HTERT RPE-1 (cell line): ENCODE data around the gene UPK3BL2.
"Not testable (repeated sequence)": the region's sequence is repeated elsewhere in the genome, so short reads cannot be mapped to it uniquely, and the experiment has no call there.

Source experiments
- in situ Hi-C: fragments of 300-500 bp; cut with MboI; formaldehyde crosslinking; loops from 4 replicates; pipeline ENCODE4 v1.14.3; 2020; ENCODE audit warnings: low sequenced_read_pairs

The UPK3BL2 gene

DNA sequence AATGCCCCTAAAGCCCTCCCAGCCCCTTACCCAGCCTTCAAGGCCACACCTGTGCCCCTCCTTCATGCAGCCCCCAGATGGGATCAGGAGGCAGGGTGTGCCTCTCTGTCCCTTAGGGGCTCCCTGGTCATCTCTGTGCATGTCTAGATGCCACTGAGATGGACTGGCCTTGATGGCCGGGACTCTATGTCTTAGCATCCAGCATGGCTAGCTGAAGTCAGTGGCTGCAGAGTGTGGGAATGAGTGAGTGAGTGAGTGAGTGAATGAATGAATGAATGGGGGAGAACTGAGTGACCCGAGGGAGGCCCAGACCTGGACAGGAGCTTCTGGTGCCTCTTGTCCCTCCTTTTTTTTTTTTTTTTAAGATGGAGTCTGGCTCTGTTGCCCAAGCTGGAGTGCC lies 11.4 kb downstream of the UPK3BL2 start:
- in situ Hi-C loops = not testable (repeated sequence)

DNA sequence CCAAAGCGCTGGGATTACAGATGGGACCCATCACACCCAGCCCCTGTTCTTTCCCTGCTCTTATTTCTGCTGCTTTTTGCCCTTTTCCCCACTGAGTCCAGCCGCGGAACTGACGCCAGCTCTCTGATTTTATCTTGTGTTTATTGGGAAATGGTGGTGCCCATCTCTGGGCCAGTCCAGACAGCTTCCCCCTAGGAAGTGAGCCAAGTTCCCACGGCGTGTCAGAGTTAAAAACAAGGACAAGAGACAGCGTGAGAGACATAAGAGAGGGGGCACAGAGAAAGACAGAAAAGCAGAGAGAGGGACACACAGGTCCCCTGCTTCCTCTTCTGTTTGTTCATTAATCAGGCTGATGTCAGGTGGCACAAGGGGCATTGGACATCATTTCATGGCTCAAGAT lies 11.9 kb downstream of the UPK3BL2 start:
- in situ Hi-C loops = not testable (repeated sequence)

DNA sequence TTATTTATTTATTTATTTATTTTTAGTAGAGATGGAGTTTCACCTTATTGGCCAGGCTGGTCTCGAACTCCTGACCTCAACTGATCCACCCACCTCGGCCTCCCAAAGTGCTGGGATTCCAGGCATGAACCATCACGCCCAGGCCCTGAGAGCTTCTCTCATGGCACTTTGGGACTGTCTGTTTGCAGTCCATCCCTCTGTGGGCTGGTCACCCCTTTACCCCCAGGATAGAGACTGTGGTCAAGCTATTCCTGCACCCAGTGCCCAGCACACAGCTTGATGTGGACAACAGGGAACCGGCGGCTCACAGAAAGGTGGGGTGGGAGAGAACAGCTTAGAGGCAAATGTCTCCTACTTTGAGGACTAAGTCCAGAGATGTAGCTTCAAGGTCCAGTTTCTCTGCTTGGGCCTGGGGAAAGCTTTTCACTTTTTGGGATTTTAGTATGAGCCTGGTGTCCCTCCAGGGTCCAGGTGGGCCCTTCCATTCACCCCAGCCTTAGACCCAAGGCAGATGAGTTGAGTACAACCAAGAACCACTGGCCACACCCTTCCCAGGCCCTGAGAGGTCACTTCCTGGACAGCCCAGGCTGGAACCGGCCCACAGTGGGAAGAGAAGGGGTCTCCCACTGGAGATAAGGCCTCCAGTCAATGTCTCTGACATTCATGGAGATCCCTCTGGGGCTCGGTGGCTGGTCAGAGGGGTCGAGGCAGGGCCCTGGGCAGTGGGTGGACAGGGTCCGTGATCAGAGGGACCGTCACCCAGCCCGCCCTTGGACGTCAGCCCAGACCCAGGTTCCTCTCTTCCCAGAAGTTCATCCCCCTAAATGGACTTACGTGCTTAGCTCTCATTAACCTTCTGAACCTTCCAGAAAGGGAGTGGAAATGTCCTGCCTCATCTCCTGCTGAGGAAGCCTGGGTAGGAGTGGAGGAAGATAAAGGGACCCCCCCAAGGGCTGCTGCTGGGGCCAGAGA lies 15.4 kb downstream of the UPK3BL2 start:
- in situ Hi-C loops = not testable (repeated sequence)

DNA sequence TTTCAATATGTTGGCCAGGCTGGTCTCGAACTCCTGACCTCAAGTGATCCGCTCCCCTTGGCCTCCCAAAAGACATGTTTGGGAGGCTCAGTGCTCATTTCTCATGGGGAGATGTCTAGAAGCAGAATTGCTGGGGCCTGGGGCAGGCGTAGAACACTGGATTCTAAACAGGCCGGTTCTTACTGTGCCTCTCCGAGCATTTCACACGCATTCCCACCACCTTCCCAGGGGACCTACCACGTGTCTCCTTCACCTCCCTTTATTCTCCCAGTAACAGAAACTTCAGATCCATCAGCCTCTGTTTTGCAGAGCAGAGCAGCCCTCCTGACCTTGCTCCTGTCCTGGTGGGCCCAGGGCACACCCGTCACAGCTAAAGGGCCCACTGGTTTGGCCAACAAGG lies 16.3 kb downstream of the UPK3BL2 start:
- in situ Hi-C loops = not testable (repeated sequence)

DNA sequence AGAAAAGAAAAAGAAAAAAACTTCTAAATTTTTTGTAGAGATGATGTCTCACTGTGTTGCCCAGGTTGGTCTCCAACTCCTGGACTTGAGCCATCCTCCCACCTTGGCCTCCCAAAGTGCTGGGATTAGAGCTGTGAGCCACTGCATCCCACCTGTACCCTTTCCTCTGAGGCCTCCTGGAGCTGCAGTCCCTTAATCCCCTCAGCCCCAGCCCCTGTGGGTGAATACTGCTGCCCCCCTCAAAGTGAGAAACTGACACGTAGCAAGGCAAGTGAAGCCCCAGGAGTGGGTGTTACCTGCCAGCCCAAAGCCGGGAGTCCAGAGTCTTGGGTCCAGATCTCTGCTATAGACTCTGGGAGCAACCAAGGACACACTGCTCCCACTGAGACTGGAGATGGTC lies 18.7 kb downstream of the UPK3BL2 start:
- in situ Hi-C loops = not testable (repeated sequence)

DNA sequence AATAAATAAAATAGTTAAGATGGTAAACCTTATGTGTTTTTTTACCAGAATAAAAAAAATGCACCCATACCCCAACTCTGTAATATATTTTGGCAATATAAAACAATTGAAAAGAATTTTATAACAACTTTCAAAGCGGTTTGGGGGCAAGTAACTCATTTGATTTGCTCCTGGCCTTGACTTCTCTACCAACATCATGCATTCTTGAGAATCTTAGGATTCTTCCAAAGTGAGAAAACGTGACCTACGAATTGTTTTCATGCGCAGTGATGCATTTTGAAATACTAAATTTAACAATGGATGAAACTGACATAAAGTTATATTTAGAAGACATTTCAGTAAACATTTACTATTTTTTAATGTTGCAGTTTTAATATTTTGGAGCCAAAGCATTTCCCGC lies 22.7 kb downstream of the UPK3BL2 start:
- in situ Hi-C loops = not testable (repeated sequence)

DNA sequence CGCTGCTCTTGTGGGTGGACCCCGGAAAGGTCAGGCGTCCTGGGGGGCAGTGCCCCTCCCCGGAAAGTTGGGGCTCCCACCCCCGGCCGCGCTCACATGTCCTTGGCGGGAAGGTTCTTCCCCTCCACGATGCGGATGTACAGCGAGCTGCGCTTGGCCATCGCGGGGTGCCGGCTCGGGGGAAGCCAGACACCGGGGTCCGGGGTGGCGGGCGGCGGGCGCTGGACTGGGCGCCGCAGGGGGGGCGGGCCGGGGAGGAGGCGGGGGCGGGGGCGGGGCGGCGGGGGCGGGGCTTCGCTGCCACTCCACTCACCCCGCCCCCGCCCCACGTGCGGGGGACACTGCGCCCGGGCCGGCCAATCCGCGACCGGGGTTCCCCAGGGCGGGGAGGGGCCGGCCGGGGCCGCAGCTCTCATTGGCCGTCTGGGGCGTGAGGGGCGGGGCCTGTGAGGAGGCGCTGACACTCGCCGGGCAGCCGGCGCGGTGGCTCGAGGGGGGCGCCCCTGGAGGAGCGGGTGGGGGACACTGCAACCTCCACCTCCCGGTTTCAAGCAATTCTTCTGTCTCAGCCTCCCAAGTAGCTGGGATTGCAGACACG lies 25.8 kb downstream of the UPK3BL2 start, which contains the start of gene RASA4B:
Gene RASA4B (minus strand): TSS at position 228 of the 598 bp plus-strand sequence. CDS start 67 bp downstream, at position 161.
- in situ Hi-C loops = not testable (repeated sequence)

DNA sequence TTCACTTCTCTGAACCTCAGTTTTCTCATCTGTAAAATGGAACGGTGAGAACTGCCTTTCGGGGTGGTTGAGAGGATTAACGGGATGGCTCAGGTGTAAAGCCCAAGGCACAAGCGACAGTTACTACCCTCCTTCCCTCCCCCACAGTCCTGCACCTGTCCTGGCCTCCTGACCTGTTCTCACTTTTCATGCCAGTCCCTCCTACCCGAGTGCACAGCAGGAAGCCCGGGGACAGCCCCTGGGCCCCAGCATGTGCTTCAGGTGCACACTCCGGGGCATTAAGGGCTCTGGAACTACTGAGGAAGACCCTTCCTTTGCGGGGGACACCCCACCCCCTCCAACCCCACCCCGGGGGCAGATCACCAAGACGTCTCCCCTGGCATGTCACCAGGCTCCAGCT lies 26.5 kb downstream of the UPK3BL2 start:
- in situ Hi-C loops = not testable (repeated sequence)

DNA sequence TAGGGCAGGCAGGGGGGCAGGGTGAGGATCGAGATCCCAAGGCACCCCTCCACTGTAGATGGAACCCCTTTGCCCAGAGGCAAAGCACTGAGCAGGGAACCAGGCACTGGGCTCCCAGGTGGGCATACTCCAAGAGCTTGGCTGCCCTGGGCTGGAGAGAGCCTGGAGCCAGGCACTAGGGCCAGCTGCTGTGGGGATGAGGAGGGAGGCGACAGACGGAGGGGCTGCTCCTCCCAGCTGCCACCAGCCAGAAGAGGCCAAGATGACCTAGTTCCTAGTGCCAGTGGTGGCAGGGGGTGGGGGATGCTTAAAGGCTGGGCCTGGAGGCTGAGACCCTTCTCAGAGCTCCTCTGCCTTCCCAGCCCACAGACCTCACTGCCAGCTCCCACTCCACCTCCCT lies 27.6 kb downstream of the UPK3BL2 start:
- in situ Hi-C loops = not testable (repeated sequence)

DNA sequence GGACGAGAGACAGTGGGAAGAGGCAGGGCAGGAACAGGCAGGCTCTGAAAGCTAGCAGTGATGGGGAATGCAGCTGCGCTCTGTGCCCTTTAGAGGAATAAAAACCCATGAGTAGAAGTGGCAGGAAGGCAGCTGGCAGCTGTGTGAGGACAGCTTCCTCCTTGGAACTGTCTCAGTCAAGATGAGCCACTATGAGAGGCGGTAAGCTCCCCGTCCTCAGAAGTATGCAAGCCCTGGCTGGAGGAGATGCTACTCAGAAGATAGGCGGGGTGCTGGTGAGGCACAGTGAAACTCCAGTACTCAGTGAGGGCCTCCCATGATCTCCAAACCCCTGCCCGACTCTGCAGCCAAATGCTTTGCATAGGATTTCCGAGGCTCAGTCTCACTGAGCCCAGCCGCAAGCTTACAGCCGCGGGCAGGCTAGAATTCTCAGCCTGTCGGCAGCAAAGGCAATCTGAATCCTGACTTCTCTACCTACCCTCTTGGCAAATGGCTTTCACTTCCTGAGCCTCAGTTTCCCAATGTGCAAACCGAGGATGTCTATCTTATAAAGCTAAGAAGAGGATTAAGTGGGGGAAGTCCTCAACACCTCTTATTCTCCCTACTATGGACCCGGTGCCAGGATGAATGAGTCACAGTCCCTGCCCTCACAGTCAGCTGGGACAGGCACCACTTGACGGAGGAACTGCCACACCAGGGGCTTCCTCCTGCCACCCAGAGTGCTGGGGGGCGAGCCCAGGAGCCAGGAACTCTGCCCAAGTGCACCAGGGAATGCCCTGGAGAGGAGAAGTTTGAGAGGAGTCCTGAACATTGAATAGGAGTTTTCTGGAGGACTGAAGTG lies 28.4 kb downstream of the UPK3BL2 start:
- in situ Hi-C loops = not testable (repeated sequence)

DNA sequence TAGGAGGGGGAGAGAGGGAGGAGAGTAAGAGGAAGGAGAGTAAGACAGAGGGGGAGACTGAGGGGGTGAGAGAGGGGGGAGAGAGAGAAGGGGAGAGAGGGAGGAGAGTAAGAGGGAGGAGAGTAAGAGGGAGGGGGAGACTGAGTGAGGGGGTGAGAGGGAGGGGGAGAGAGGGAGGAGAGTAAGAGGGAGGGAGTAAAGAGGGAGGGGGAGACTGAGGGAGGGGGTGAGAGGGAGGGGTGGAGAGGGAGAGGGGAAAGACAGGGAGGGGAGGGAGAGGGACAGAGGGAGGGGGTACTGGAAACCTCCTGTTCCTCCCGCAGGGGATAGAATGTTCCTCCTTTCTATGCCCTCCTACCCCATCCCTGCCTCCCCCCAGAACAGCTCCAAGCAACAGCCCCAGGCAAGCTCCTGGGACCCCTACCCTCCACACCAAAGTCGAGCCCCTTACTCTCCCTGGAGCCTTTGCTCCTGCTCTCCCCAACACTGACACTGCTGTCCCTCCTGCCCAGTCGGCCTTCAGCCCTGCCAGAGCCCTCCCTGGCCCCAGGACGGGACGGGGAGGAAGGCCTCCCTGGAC lies 30.8 kb downstream of the UPK3BL2 start:
- in situ Hi-C loops = not testable (repeated sequence)

DNA sequence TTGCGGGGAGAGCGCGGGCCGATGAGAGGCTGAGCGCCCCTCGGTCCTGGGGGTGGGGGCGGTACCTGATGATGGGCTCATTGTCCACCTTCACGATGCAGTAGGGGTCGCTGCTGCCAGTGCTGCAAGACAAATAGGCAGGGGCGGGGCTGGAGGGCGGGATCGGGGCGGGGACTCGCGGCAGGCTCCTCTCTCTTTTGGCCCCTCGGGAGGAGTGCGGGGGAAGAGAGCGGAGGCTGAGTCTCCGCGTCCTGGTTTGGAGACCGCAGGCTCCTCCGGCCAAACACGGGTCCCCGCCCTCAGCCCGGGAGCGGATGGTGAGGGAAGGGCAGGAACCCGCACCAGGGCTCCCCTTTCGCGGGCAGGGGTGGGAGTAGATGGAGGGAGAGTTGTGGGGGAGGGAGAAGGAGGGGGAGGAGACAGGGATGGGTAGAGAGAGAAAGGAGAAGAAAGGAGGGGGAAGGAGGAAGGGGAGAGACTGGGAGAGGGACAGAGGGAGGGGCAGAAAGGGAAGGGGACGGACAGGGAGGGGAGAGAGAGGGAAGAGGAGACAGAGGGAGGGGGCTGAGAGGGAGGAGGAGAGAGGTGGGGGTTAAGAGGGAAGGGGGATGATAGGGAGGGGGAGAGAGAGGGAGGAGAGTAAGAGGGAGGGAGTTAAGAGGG lies 31.5 kb downstream of the UPK3BL2 start:
- in situ Hi-C loops = not testable (repeated sequence)

DNA sequence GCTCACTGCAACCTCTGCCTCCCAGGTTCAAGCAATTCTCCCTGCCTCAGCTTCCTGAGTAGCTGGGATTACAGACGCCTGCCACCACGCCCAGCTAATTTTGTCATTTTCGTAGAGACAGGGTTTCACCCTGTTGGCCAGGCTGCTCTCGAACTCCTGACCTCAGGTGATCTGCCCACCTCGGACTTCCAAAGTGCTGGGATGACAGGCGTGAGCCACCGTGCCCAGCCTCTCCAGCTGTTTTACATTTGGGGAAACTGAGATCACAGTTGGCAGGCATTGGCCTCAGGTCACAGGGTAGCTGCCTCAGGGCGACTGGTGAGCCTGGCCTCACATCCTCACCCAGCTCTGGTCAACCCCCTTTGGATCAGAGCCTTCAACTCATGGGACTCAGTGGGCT lies 32.9 kb downstream of the UPK3BL2 start:
- in situ Hi-C loops = not testable (repeated sequence)

DNA sequence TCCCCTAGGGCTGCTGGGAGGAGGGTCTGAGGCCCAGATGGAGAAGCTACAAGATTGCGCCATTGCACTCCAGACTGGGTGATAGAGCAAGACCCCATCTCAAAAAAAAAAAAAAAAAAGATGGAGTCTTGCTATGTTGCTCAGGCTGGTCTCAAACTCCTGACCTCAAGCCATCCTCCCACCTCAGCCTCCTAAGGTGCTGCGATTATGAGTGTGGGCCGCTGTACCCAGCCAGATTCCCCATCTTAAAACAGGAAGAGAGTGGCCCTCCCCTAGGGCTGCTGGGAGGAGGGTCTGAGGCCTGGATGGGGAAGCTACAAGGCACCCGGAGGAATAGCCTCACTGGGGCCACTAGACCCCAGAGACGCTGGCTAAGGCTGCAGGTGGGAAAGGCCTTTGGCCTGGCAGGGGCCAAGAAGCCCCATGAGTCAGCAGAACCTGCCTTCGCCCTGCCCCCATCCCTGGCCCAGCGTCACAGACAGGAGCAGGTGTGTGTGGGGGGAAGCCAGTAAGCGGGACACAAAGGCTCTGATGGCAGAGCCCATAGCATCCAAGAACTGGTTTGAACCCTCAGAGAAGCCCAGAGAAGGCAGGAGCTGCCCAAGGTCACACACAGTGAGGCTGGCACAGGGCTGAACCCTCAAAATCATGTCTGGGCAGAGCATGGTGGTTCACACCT lies 35.9 kb downstream of the UPK3BL2 start:
- in situ Hi-C loops = not testable (repeated sequence)

DNA sequence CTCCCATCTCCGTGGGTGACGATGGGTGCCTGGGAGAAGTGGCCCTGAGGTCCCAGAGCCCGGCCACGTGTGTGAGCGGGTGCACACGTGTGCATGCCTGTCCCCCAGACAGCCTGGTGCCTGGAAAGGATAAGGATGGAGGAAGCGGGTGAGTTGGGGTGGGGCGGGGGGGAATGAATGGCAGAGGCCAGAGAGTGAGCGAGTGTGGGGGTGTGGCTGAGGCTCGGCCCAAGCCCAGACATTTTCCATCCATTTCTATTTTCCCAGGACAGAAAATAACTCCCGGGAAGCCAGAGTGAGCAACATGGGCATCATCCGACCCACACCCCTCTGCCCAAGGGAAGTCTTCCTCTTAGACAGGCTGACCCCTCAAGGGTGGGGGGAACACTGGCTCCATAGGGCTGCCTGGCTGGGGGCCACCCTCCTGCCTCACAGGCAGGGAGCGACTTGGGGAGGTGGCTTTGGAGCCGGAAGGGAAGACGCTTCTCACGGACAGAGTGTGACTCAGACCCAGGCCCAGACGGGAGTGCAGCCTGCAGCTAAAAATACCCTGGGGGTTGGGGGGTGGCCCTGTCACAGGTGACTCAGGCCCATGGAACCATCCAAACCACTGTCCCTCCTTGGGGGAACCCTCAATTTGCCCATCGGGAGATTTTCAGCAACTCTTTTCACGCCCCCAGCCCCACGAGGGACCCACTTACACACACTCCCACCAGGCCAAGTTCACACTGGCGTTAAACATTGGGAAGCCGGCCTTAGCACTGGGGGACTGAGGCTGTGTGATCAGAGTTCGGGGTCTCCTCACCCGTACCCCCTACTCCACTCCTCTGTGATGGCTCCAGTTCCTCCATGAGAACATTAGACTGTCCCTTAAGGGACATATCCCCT lies 38.0 kb downstream of the UPK3BL2 start:
- in situ Hi-C loops = not testable (repeated sequence)

DNA sequence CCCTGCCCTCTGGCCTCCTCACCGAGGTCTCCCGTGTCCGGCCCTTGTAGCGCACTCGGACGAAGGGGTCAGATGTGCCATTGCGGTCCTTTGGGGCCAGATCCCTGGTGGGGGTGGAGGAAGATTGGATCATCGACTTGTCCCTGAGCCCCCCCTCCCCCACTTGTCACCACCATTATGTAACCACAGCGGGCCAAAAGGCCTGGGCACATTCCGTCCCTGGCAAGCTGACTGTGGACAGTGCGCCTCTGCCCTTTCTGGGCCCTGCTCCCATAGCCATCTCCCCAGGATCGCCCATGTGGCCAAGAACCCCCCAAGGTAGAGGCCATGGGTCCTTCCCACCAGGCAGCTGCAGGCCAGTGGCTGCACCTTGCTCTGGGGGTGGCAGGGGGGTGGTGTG lies 40.4 kb downstream of the UPK3BL2 start:
- in situ Hi-C loops = not testable (repeated sequence)

DNA sequence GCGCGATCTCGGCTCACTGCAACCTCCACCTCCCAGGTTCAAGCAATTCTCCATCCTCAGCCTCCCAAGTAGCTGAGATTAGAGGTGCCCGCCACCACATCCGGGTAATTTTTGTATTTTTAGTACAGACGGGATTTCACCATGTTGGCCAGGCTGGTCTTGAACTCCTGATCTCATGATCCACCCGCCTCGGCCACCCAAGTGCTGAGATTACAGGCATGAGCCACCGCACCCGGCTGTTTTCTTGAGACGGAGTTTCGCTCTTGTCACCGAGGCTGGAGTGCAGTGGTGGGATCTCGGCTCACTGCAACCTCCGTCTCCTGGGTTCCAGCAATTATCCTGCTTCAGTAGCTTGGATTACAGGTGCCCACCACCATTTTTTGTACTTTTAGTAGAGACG lies 45.2 kb downstream of the UPK3BL2 start:
- in situ Hi-C loops = not testable (repeated sequence)

DNA sequence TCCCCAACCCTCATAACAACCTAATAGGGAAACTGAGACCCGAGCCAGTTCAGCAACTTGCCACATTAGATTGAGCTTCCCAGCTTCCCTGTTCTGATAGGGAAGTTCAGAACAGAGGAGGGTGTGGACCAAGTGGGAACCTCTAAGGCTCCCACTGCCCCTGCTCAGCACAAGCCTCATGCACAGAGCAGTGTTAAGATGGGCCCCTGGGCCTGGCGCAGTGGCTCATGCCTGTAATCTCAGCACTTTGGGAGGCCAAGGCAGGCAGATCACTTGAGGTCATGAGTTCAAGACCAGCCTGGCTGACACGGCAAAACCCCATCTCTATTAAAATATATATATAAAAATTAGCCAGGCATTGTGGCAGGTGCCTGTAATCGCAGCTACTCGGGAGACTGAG lies 46.2 kb downstream of the UPK3BL2 start:
- in situ Hi-C loops = not testable (repeated sequence)

DNA sequence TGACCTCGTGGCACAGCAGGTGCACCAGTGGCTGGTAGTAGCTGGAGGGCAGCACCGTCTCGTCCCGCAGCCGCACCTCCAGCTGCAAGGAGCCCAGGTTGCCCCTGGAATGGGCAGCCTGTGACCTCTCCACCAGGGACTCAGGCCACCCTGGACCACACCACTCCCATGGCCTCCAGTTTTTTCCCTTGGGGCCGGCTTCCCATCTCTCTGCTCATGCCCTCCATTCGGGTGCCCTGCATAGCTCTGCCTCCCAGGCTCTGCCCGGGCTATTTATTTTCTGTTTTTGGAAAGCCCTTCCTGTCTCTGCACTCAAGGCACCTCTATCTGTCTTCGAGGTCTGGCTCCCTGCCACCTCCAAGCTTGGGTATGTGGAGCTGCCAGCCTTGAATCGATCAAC lies 46.6 kb downstream of the UPK3BL2 start:
- in situ Hi-C loops = not testable (repeated sequence)
